Measurements from ENCODE around the gene WDPCP. TPM values are rescaled to one million over a fixed set of nuclear protein-coding genes. Genes with fewer than 3 reads are reported as not detected.

The WDPCP gene
- total RNA-seq, 1 donor from 2014 or later = 5.2 TPM

GRCh38 chr2:63446658-63447057, 141.6 kb downstream of the WDPCP start:
- no peak for TF ChIP-seq CTCF (IDR thresholded peaks at IDR 0.05)
- Histone ChIP-seq H3K27ac (no peak overlapping the region), H3K27me3 (no peaks in the 10 kb centered on the region), H3K4me1 (no peaks in the 10 kb centered on the region), H3K4me3 (no peak overlapping the region), H3K9me3 (no peaks in the 10 kb centered on the region), H3K36me3 (no peaks in the 10 kb centered on the region)
- no peak for DNase-seq (ENCODE audit: low spot score in 2 of 2)
- intact Hi-C loops (cut with DNase I) = no loop called here

- H3K4me3 ChIP-seq = no peak overlapping the region
- no peak for DNase-seq (ENCODE audit: low spot score in 2 of 2)
- H3K27ac ChIP-seq = no peak overlapping the region
- TF ChIP-seq CTCF (IDR thresholded peaks at IDR 0.05) = no peak
- H3K27me3 ChIP-seq = no peaks in the 10 kb centered on the region
- no peaks in the 10 kb centered on the region for H3K9me3 ChIP-seq
- no peaks in the 10 kb centered on the region for H3K4me1 ChIP-seq
- H3K36me3 ChIP-seq = no peaks in the 10 kb centered on the region
- intact Hi-C loops (cut with DNase I) = no loop called here
These were observed 143.6 kb downstream of the WDPCP start for GRCh38 chr2:63444565-63445288.

- H3K36me3 ChIP-seq = peaks cover 0 to 2% of the 10 kb centered on the region in 2 donors
- H3K4me1 ChIP-seq = no peaks in the 10 kb centered on the region
- no peaks in the 10 kb centered on the region for H3K27me3 ChIP-seq
- TF ChIP-seq CTCF (IDR thresholded peaks at IDR 0.05) = no peak
- intact Hi-C loops (cut with DNase I) = no loop called here
- DNase-seq (ENCODE audit: low spot score in 2 of 2) = no peak
- H3K27ac ChIP-seq = no peak overlapping the region
- H3K4me3 ChIP-seq = no peak overlapping the region
- no peaks in the 10 kb centered on the region for H3K9me3 ChIP-seq
These were observed 147.7 kb downstream of the WDPCP start for GRCh38 chr2:63440612-63441011.

- intact Hi-C loops (cut with DNase I) = no loop called here
- Histone ChIP-seq H3K27ac (no peak overlapping the region), H3K4me1 (no peaks in the 10 kb centered on the region), H3K4me3 (no peak overlapping the region), H3K36me3 (peaks cover 0 to 2% of the 10 kb centered on the region in 2 donors), H3K27me3 (no peaks in the 10 kb centered on the region), H3K9me3 (no peaks in the 10 kb centered on the region)
- TF ChIP-seq CTCF (IDR thresholded peaks at IDR 0.05) = no peak
- DNase-seq (ENCODE audit: low spot score in 2 of 2) = no peak
These were observed 150.1 kb downstream of the WDPCP start for GRCh38 chr2:63438181-63438580.

- intact Hi-C loops (cut with DNase I) = no loop called here
- Histone ChIP-seq H3K4me3 (no peak overlapping the region), H3K27ac (no peak overlapping the region), H3K36me3 (peaks cover 0 to 2% of the 10 kb centered on the region in 2 donors), H3K4me1 (no peaks in the 10 kb centered on the region), H3K27me3 (no peaks in the 10 kb centered on the region), H3K9me3 (no peaks in the 10 kb centered on the region)
- no peak for DNase-seq (ENCODE audit: low spot score in 2 of 2)
- no peak for TF ChIP-seq CTCF (IDR thresholded peaks at IDR 0.05)
These were observed 151.8 kb downstream of the WDPCP start for GRCh38 chr2:63436488-63436887.
